ENCODE data around the gene CLOCK. TPM values are rescaled to one million over a fixed set of nuclear protein-coding genes. Genes with fewer than 3 reads are reported as not detected.

The CLOCK gene
- total RNA-seq, 1 experiment from 2014 or later, result 14.9 TPM

DNA sequence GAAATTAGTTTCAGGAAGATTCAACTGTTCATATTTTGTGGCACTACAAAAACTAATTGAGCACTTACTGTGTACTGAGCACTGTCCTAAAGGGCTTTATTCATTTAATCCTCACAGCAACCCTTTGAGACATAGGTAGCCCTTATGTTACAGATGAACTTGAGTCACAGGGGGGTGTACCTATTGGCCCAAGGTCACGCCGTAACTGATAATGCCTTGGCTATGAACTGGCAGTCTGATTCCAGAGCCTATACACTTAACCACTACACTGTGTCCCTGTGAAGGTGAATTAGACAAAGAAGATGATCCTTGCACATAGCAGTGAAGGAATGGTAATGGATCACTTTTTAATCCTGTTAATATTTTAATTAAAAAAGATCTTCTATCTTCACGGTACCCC lies 138.9 kb downstream of the CLOCK start:
- H3K4me3 ChIP-seq (ENCODE audit: low read depth, low read length, poor library complexity, severe bottlenecking), result no peak overlapping the region
- no peaks in the 10 kb centered on the region for H3K27me3 ChIP-seq (replicated peaks; ENCODE audit: insufficient read depth, low read depth, low read length, poor library complexity)
- no peaks in the 10 kb centered on the region for H3K9me3 ChIP-seq (ENCODE audit: low read depth, low read length, poor library complexity, severe bottlenecking)
- no TSS peak for BruUV-seq (replicated peaks)
- ChIA-PET CTCF (no interaction called here), POLR2A (ENCODE audit: low non-redundant PET) (no interaction called here)
- peaks cover 3% of the 10 kb centered on the region for H3K36me3 ChIP-seq (ENCODE audit: insufficient read depth, low read length, poor library complexity, severe bottlenecking)
- intact Hi-C loops (cut with micrococcal nuclease; ENCODE audit: unreplicated experiment), result loop anchor here (10.0 kb wide), 1 partner anchor 457 kb away; no protein-coding TSS in a partner anchor
- peaks cover 7% of the 10 kb centered on the region for H3K4me1 ChIP-seq (ENCODE audit: insufficient read depth, low read length, poor library complexity, severe bottlenecking)
- H3K27ac ChIP-seq (ENCODE audit: low read depth, low read length, poor library complexity, severe bottlenecking), result no peak overlapping the region
- no peak for DNase-seq (ENCODE audit: low spot score)
- TF ChIP-seq, protein P1, sequence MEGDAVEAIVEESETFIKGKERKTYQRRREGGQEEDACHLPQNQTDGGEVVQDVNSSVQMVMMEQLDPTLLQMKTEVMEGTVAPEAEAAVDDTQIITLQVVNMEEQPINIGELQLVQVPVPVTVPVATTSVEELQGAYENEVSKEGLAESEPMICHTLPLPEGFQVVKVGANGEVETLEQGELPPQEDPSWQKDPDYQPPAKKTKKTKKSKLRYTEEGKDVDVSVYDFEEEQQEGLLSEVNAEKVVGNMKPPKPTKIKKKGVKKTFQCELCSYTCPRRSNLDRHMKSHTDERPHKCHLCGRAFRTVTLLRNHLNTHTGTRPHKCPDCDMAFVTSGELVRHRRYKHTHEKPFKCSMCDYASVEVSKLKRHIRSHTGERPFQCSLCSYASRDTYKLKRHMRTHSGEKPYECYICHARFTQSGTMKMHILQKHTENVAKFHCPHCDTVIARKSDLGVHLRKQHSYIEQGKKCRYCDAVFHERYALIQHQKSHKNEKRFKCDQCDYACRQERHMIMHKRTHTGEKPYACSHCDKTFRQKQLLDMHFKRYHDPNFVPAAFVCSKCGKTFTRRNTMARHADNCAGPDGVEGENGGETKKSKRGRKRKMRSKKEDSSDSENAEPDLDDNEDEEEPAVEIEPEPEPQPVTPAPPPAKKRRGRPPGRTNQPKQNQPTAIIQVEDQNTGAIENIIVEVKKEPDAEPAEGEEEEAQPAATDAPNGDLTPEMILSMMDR (conservative IDR thresholded peaks at IDR 0.05; ENCODE audit: low read depth, low read length), result no peak
- TF ChIP-seq EZH2 (IDR thresholded peaks at IDR 0.05; ENCODE audit: borderline replicate concordance, low read depth, low read length, poor library complexity, severe bottlenecking), result no peak

DNA sequence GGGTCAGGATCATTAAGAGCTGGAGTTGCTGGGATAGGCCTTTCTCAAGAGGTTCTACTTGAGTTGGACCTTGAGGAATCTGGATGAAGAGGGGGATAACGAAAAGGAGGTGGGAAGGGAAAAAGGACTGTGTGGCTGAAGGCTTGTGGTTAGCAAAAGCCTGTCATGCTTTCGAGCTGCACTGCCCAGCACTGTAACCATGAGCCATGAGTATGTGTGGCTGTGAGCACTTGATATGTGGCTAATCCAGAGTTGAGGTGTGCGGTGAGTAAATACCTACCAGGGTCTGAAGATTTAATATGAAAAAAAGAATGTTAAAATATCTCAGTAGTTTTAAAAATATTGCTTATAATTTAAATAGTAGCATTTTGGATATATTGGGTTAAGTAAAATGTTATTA lies 139.6 kb downstream of the CLOCK start:
- H3K36me3 ChIP-seq (ENCODE audit: insufficient read depth, low read length, poor library complexity, severe bottlenecking), result peaks cover 3% of the 10 kb centered on the region
- no peak for TF ChIP-seq EZH2 (IDR thresholded peaks at IDR 0.05; ENCODE audit: borderline replicate concordance, low read depth, low read length, poor library complexity, severe bottlenecking)
- TF ChIP-seq, protein P1 (conservative IDR thresholded peaks at IDR 0.05; ENCODE audit: low read depth, low read length), result no peak
- ChIA-PET POLR2A (ENCODE audit: low non-redundant PET) (no interaction called here), CTCF (no interaction called here)
- no peaks in the 10 kb centered on the region for H3K9me3 ChIP-seq (ENCODE audit: low read depth, low read length, poor library complexity, severe bottlenecking)
- no peaks in the 10 kb centered on the region for H3K27me3 ChIP-seq (replicated peaks; ENCODE audit: insufficient read depth, low read depth, low read length, poor library complexity)
- intact Hi-C loops (cut with micrococcal nuclease; ENCODE audit: unreplicated experiment), result loop anchor here (10.0 kb wide), 1 partner anchor 458 kb away; no protein-coding TSS in a partner anchor
- no peak overlapping the region for H3K4me3 ChIP-seq (ENCODE audit: low read depth, low read length, poor library complexity, severe bottlenecking)
- no peak for DNase-seq (ENCODE audit: low spot score)
- H3K4me1 ChIP-seq (ENCODE audit: insufficient read depth, low read length, poor library complexity, severe bottlenecking), result peaks cover 7% of the 10 kb centered on the region
- H3K27ac ChIP-seq (ENCODE audit: low read depth, low read length, poor library complexity, severe bottlenecking), result no peak overlapping the region
- BruUV-seq (replicated peaks), result no TSS peak

DNA sequence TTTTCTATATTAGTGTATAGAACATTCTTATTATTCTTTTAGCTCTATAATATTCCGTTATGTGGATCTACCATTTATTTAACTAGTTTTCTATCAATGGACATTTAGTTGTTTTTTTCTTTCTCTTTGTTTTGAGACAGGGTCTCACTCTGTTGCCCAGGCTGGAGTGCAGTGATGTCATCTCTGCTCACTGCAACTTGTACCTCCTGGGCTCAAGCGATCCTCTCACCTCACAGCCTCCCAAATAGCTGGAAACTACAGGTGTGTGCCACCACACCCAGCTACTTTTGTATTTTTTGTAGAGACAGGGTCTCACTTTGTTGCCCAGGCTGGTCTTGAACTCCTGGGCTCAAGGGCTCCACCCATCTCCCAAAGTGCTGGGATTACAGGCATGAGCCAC lies 140.2 kb downstream of the CLOCK start:
- no peak overlapping the region for H3K27ac ChIP-seq (ENCODE audit: low read depth, low read length, poor library complexity, severe bottlenecking)
- no TSS peak for BruUV-seq (replicated peaks)
- H3K4me1 ChIP-seq (ENCODE audit: insufficient read depth, low read length, poor library complexity, severe bottlenecking), result peaks cover 7% of the 10 kb centered on the region
- no peaks in the 10 kb centered on the region for H3K27me3 ChIP-seq (replicated peaks; ENCODE audit: insufficient read depth, low read depth, low read length, poor library complexity)
- intact Hi-C loops (cut with micrococcal nuclease; ENCODE audit: unreplicated experiment), result loop anchor here (10.0 kb wide), 1 partner anchor 458 kb away; no protein-coding TSS in a partner anchor
- TF ChIP-seq EZH2 (IDR thresholded peaks at IDR 0.05; ENCODE audit: borderline replicate concordance, low read depth, low read length, poor library complexity, severe bottlenecking), result no peak
- TF ChIP-seq, protein P1 (conservative IDR thresholded peaks at IDR 0.05; ENCODE audit: low read depth, low read length), result no peak
- H3K4me3 ChIP-seq (ENCODE audit: low read depth, low read length, poor library complexity, severe bottlenecking), result no peak overlapping the region
- H3K36me3 ChIP-seq (ENCODE audit: insufficient read depth, low read length, poor library complexity, severe bottlenecking), result peaks cover 3% of the 10 kb centered on the region
- H3K9me3 ChIP-seq (ENCODE audit: low read depth, low read length, poor library complexity, severe bottlenecking), result no peaks in the 10 kb centered on the region
- ChIA-PET CTCF (no interaction called here), POLR2A (ENCODE audit: low non-redundant PET) (no interaction called here)
- DNase-seq (ENCODE audit: low spot score), result no peak

Data from A673 (cell line).